GM12878 (cell line): Measurements from ENCODE around the gene ANKRD23.

ENCODE experiments used
- BACH1 ChIP-seq: fragments of 450-650 bp; IDR thresholded peaks from 2 replicates; pipeline ENCODE4 v1.6.1; 2017; ENCODE audit warnings: mild to moderate bottlenecking, borderline replicate concordance
- BHLHE40 ChIP-seq, 2 experiments: fragments of 450-650 bp in 1 of 2; IDR thresholded peaks; 2 replicates each; pipeline ENCODE4 v1.6.1; 2011 to 2017; ENCODE audit warnings: low read depth in 2 of 2, borderline replicate concordance in 1 of 2, improper control_type of control experiment in 1 of 2, low read length in 1 of 2, mild to moderate bottlenecking in 1 of 2
- MXI1 ChIP-seq: fragments of 150-350 bp; IDR thresholded peaks from 2 replicates; pipeline ENCODE4 v1.6.1; 2011; ENCODE audit warnings: low read depth, mild to moderate bottlenecking, inconsistent platforms, low read length, improper control_type of control experiment
- MYC ChIP-seq: IDR thresholded peaks from 2 replicates; pipeline ENCODE4 v1.6.1; 2011; ENCODE audit warnings: mild to moderate bottlenecking, low read length, moderate library complexity, inconsistent platforms; ENCODE audit not compliant: insufficient read depth, insufficient replicate concordance, insufficient read length, severe bottlenecking
- SMARCA5 ChIP-seq: fragments of 450-650 bp; IDR thresholded peaks from 2 replicates; pipeline ENCODE4 v1.6.1; 2017; ENCODE audit warnings: mild to moderate bottlenecking

GRCh38 chr2:96877631-96878092 is 33.8 kb upstream of the ANKRD23 start:
- TF ChIP-seq MXI1 (no peak), BHLHE40 (IDR thresholded peaks at IDR 0.05; ENCODE audit: borderline replicate concordance in 1 of 2, low read depth in 2 of 2, low read length in 1 of 2) (no peak), SMARCA5 (no peak), MYC (no peak), BACH1 (no peak)
